IMR-90 (cell line): ENCODE measurements around the gene RIPK1. TPM values are rescaled to one million over a fixed set of nuclear protein-coding genes. Genes with fewer than 3 reads are reported as not detected.
A peak's percentile ranks its signal among the peaks of the same experiment; 100 is the strongest.
"Not testable (repeated sequence)": the region's sequence is repeated elsewhere in the genome, so short reads cannot be mapped to it uniquely, and the experiment has no call there.

Source experiments
- ATAC-seq: fragments of 200-7000 bp; cut with Tn5 transposase; 2 replicates; pipeline ENCODE4 v1.9.1; 2020; ENCODE audit warnings: low read depth, mild to moderate bottlenecking, moderate library complexity
- BruUV-seq: library from RNA; stranded (reverse); fragments of 400-500 nt; replicated peaks from 2 replicates; lab custom pipeline; 2021; lab: Mats Ljungman, UMichigan
- CTCF ChIA-PET: fragments of 300-600 bp; formaldehyde crosslinking; extraction: SDS; loops from one replicate; lab custom pipeline; 2021; ENCODE audit warnings: antibody characterized with exemption; lab: Yijun Ruan, JAX
- POLR2A ChIA-PET: fragments of 300-600 bp; sonication (Branson Sonifier 250); formaldehyde crosslinking; loops from one replicate; lab custom pipeline; 2022; ENCODE audit warnings: antibody characterized with exemption; ENCODE audit not compliant: unreplicated experiment; lab: Charles Lee
- DNase-seq: peaks from one replicate; pipeline ENCODE4 v3.0.0; 2013
- H2AFZ ChIP-seq: replicated peaks from 2 replicates; pipeline ENCODE3; 2013; ENCODE audit warnings: low read length, mild to moderate bottlenecking; ENCODE audit not compliant: poor library complexity
- H2AK5ac ChIP-seq: 2 replicates; pipeline ENCODE4 v1.6.1; 2013; ENCODE audit warnings: low read depth, low read length, inconsistent platforms
- H2AK9ac ChIP-seq: replicated peaks from 2 replicates; pipeline ENCODE3; 2013; ENCODE audit warnings: mild to moderate bottlenecking, low read depth, low read length, moderate library complexity; ENCODE audit not compliant: poor library complexity
- H2BK120ac ChIP-seq: 2 replicates; pipeline ENCODE4 v1.6.1; 2013; ENCODE audit warnings: low read depth, low read length, inconsistent platforms
- H2BK15ac ChIP-seq: 3 replicates; pipeline ENCODE4 v1.6.1; 2013; ENCODE audit warnings: low read depth, low read length, inconsistent platforms
- H2BK20ac ChIP-seq: 2 replicates; pipeline ENCODE4 v1.6.1; 2013; ENCODE audit warnings: low read depth, mild to moderate bottlenecking, inconsistent platforms, low read length, moderate library complexity
- H2BK5ac ChIP-seq: 2 replicates; pipeline ENCODE4 v1.6.1; 2013; ENCODE audit warnings: mild to moderate bottlenecking, low read depth, low read length, inconsistent platforms; ENCODE audit not compliant: poor library complexity, severe bottlenecking
- H3K14ac ChIP-seq: replicated peaks from 2 replicates; pipeline ENCODE4 v1.6.1; 2013; ENCODE audit warnings: low read depth, low read length, inconsistent platforms
- H3K18ac ChIP-seq: 2 replicates; pipeline ENCODE4 v1.6.1; 2013; ENCODE audit warnings: low read depth, low read length, control low read depth
- H3K23ac ChIP-seq: 2 replicates; pipeline ENCODE4 v1.6.1; 2013; ENCODE audit warnings: low read depth, low read length, inconsistent platforms
- H3K27ac ChIP-seq: 2 replicates; pipeline ENCODE4 v1.5.1; 2013; ENCODE audit warnings: mild to moderate bottlenecking, control low read depth, low read length; ENCODE audit not compliant: insufficient read depth
- H3K27me3 ChIP-seq: 2 replicates; pipeline ENCODE4 v1.6.1; 2013; ENCODE audit warnings: low read length; ENCODE audit not compliant: control insufficient read depth, insufficient read depth
- H3K36me3 ChIP-seq: 2 replicates; pipeline ENCODE4 v1.6.1; 2013; ENCODE audit warnings: low read length, mixed read lengths; ENCODE audit not compliant: control insufficient read depth, insufficient read depth
- H3K4ac ChIP-seq: 2 replicates; pipeline ENCODE4 v1.6.1; 2013; ENCODE audit warnings: low read depth, low read length, inconsistent platforms
- H3K4me1 ChIP-seq: 2 replicates; pipeline ENCODE4 v1.6.1; 2013; ENCODE audit warnings: low read length, mixed read lengths; ENCODE audit not compliant: control insufficient read depth, insufficient read depth
- H3K4me2 ChIP-seq: 2 replicates; pipeline ENCODE4 v1.6.1; 2013; ENCODE audit warnings: low read depth, mild to moderate bottlenecking, control low read depth, low read length, moderate library complexity
- H3K4me3 ChIP-seq: 2 replicates; pipeline ENCODE4 v1.5.1; 2013; ENCODE audit warnings: low read depth, mild to moderate bottlenecking, control low read depth, low read length, moderate library complexity; ENCODE audit not compliant: insufficient read depth
- H3K56ac ChIP-seq: 2 replicates; pipeline ENCODE4 v1.6.1; 2013; ENCODE audit warnings: low read length, inconsistent platforms; ENCODE audit not compliant: insufficient read depth; ENCODE audit errors: extremely low read depth
- H3K79me1 ChIP-seq, 2 experiments: 2 replicates each; pipeline ENCODE4 v1.6.1; 2013; ENCODE audit warnings: low read length in 2 of 2, inconsistent platforms in 1 of 2, low read depth in 1 of 2
- H3K9ac ChIP-seq: 2 replicates; pipeline ENCODE4 v1.6.1; 2013; ENCODE audit warnings: low read depth, low read length, control low read depth
- H3K9me1 ChIP-seq: 2 replicates; pipeline ENCODE4 v1.6.1; 2013; ENCODE audit warnings: low read length, inconsistent platforms; ENCODE audit not compliant: insufficient read depth
- H3K9me3 ChIP-seq: 2 replicates; pipeline ENCODE4 v1.6.1; 2013; ENCODE audit warnings: low read length; ENCODE audit not compliant: control insufficient read depth, insufficient read depth
- H4K20me1 ChIP-seq: 2 replicates; pipeline ENCODE4 v1.6.1; 2013; ENCODE audit warnings: low read length, inconsistent platforms; ENCODE audit not compliant: insufficient read depth
- H4K5ac ChIP-seq: 2 replicates; pipeline ENCODE4 v1.6.1; 2013; ENCODE audit warnings: mild to moderate bottlenecking, low read depth, low read length, control low read depth
- H4K8ac ChIP-seq, 2 experiments: 2 replicates each; pipeline ENCODE4 v1.6.1; 2013; ENCODE audit warnings: low read depth in 2 of 2, low read length in 2 of 2, control low read depth in 1 of 2, inconsistent platforms in 1 of 2
- H4K91ac ChIP-seq: 2 replicates; pipeline ENCODE4 v1.6.1; 2013; ENCODE audit warnings: low read depth, low read length, inconsistent platforms; ENCODE audit not compliant: insufficient read depth
- WGBS, 2 experiments: methylation state at CpG; one replicate each; pipeline versions ENCODE4 v1.1.5 to v1.1.7; 2013; ENCODE audit warnings: missing lambda C conversion rate in 2 of 2; ENCODE audit not compliant: insufficient read length in 1 of 2; ENCODE audit errors: extremely low coverage in 2 of 2; 5-methylcytosine and 5-hydroxymethylcytosine counted together
- dilution Hi-C: fragments of 300-500 bp; cut with HindIII; formaldehyde crosslinking; loops from one replicate; pipeline ENCODE4 v1.14.3; 2018; ENCODE audit warnings: low sequenced_read_pairs; ENCODE audit not compliant: unreplicated experiment
- in situ Hi-C: fragments of 300-500 bp; cut with MboI; formaldehyde crosslinking; loops from 3 replicates; pipeline ENCODE4 v1.14.3; 2019; ENCODE audit warnings: low sequenced_read_pairs, inconsistent platforms, mixed read lengths
- intact Hi-C: fragments of 100-400 bp; cut with micrococcal nuclease; formaldehyde crosslinking; loops from 2 replicates; pipeline ENCODE4 v1.10.0; 2022
- polyA plus RNA-seq, 3 experiments: library from polyadenylated mRNA; depleted of rRNA; stranded (reverse); fragments of >200 nt; gene quantifications; 2 replicates each; pipeline ENCODE4 v1.2.3, GENCODE V29; 2012; ENCODE audit warnings: low replicate concordance in 1 of 3
- total RNA-seq: library from RNA; depleted of rRNA; stranded (reverse); fragments of >200 nt; gene quantifications from 2 replicates; pipeline ENCODE4 v1.2.3, GENCODE V29; 2012

RIPK1 gene
- total and polyA plus RNA-seq, 2 of the 4 experiments (the other 2 are of a cell fraction): 12.6 to 25.6 TPM

- H4K20me1 ChIP-seq, H3K4me1 ChIP-seq, H3K56ac ChIP-seq, H3K27ac ChIP-seq, in situ Hi-C loops, H3K36me3 ChIP-seq, H3K27me3 ChIP-seq, ATAC-seq, dilution Hi-C loops, intact Hi-C loops, H3K18ac ChIP-seq, H3K4ac ChIP-seq, H3K9me1 ChIP-seq, DNase-seq, H3K23ac ChIP-seq, BruUV-seq, H4K91ac ChIP-seq, H2BK20ac ChIP-seq, H2AK9ac ChIP-seq, H2AK5ac ChIP-seq, H3K9ac ChIP-seq, H2BK120ac ChIP-seq, H3K14ac ChIP-seq, H3K9me3 ChIP-seq, H4K5ac ChIP-seq, H2BK15ac ChIP-seq, H2BK5ac ChIP-seq: not testable (repeated sequence)
- CTCF ChIA-PET: interaction anchor here (0.9 to 1.0 kb wide), 2 partner anchors 111 to 325 kb away, joined by 4 read pairs; no protein-coding TSS in a partner anchor
- peak overlapping the region; percentile 97 for H2AFZ ChIP-seq
- peak overlapping the region; percentile 22; the same call in 1 of the 2 replicates for H3K4me2 ChIP-seq
- H3K79me1 ChIP-seq: peaks cover 5 to 26% of the 10 kb centered on the region in 2 experiments; a peak in 3 of 4 replicates
- H3K4me3 ChIP-seq: peak overlapping the region; percentile 96
- POLR2A ChIA-PET: interaction anchor here (0.6 to 1.0 kb wide), 3 partner anchors 61 to 689 kb away, joined by 3 to 16 read pairs (median 3); no protein-coding TSS in a partner anchor
- WGBS, 2 experiments: no CpG with 5 or more reads among the region's 19 CpGs
- peak overlapping the region in 1 of 2 experiments; percentile 55; a peak in 1 of 4 replicates for H4K8ac ChIP-seq
Observed at GRCh38 chr6:3063340-3063732, 5.0 kb upstream of the RIPK1 start.
